IMR-90 (cell line): ENCODE data around the gene ARSB. TPM values are rescaled to one million over a fixed set of nuclear protein-coding genes. Genes with fewer than 3 reads are reported as not detected.

Source experiments
- ATAC-seq: fragments of 200-7000 bp; cut with Tn5 transposase; 2 replicates; pipeline ENCODE4 v1.9.1; 2020; ENCODE audit warnings: low read depth, mild to moderate bottlenecking, moderate library complexity
- BruUV-seq: library from RNA; stranded (reverse); fragments of 400-500 nt; replicated peaks from 2 replicates; lab custom pipeline; 2021; lab: Mats Ljungman, UMichigan
- CTCF ChIA-PET: fragments of 300-600 bp; formaldehyde crosslinking; extraction: SDS; loops from one replicate; lab custom pipeline; 2021; ENCODE audit warnings: antibody characterized with exemption; lab: Yijun Ruan, JAX
- POLR2A ChIA-PET: fragments of 300-600 bp; sonication (Branson Sonifier 250); formaldehyde crosslinking; loops from one replicate; lab custom pipeline; 2022; ENCODE audit warnings: antibody characterized with exemption; ENCODE audit not compliant: unreplicated experiment; lab: Charles Lee
- DNase-seq: peaks from one replicate; pipeline ENCODE4 v3.0.0; 2013
- H2AFZ ChIP-seq: replicated peaks from 2 replicates; pipeline ENCODE3; 2013; ENCODE audit warnings: low read length, mild to moderate bottlenecking; ENCODE audit not compliant: poor library complexity
- H2AK5ac ChIP-seq: 2 replicates; pipeline ENCODE4 v1.6.1; 2013; ENCODE audit warnings: low read depth, low read length, inconsistent platforms
- H2AK9ac ChIP-seq: replicated peaks from 2 replicates; pipeline ENCODE3; 2013; ENCODE audit warnings: mild to moderate bottlenecking, low read depth, low read length, moderate library complexity; ENCODE audit not compliant: poor library complexity
- H2BK120ac ChIP-seq: 2 replicates; pipeline ENCODE4 v1.6.1; 2013; ENCODE audit warnings: low read depth, low read length, inconsistent platforms
- H2BK15ac ChIP-seq: 3 replicates; pipeline ENCODE4 v1.6.1; 2013; ENCODE audit warnings: low read depth, low read length, inconsistent platforms
- H2BK20ac ChIP-seq: 2 replicates; pipeline ENCODE4 v1.6.1; 2013; ENCODE audit warnings: low read depth, mild to moderate bottlenecking, inconsistent platforms, low read length, moderate library complexity
- H2BK5ac ChIP-seq: 2 replicates; pipeline ENCODE4 v1.6.1; 2013; ENCODE audit warnings: mild to moderate bottlenecking, low read depth, low read length, inconsistent platforms; ENCODE audit not compliant: poor library complexity, severe bottlenecking
- H3K14ac ChIP-seq: replicated peaks from 2 replicates; pipeline ENCODE4 v1.6.1; 2013; ENCODE audit warnings: low read depth, low read length, inconsistent platforms
- H3K18ac ChIP-seq: 2 replicates; pipeline ENCODE4 v1.6.1; 2013; ENCODE audit warnings: low read depth, low read length, control low read depth
- H3K23ac ChIP-seq: 2 replicates; pipeline ENCODE4 v1.6.1; 2013; ENCODE audit warnings: low read depth, low read length, inconsistent platforms
- H3K27ac ChIP-seq: 2 replicates; pipeline ENCODE4 v1.5.1; 2013; ENCODE audit warnings: mild to moderate bottlenecking, control low read depth, low read length; ENCODE audit not compliant: insufficient read depth
- H3K27me3 ChIP-seq: 2 replicates; pipeline ENCODE4 v1.6.1; 2013; ENCODE audit warnings: low read length; ENCODE audit not compliant: control insufficient read depth, insufficient read depth
- H3K36me3 ChIP-seq: 2 replicates; pipeline ENCODE4 v1.6.1; 2013; ENCODE audit warnings: low read length, mixed read lengths; ENCODE audit not compliant: control insufficient read depth, insufficient read depth
- H3K4ac ChIP-seq: 2 replicates; pipeline ENCODE4 v1.6.1; 2013; ENCODE audit warnings: low read depth, low read length, inconsistent platforms
- H3K4me1 ChIP-seq: 2 replicates; pipeline ENCODE4 v1.6.1; 2013; ENCODE audit warnings: low read length, mixed read lengths; ENCODE audit not compliant: control insufficient read depth, insufficient read depth
- H3K4me2 ChIP-seq: 2 replicates; pipeline ENCODE4 v1.6.1; 2013; ENCODE audit warnings: low read depth, mild to moderate bottlenecking, control low read depth, low read length, moderate library complexity
- H3K4me3 ChIP-seq: 2 replicates; pipeline ENCODE4 v1.5.1; 2013; ENCODE audit warnings: low read depth, mild to moderate bottlenecking, control low read depth, low read length, moderate library complexity; ENCODE audit not compliant: insufficient read depth
- H3K56ac ChIP-seq: 2 replicates; pipeline ENCODE4 v1.6.1; 2013; ENCODE audit warnings: low read length, inconsistent platforms; ENCODE audit not compliant: insufficient read depth; ENCODE audit errors: extremely low read depth
- H3K79me1 ChIP-seq, 2 experiments: 2 replicates each; pipeline ENCODE4 v1.6.1; 2013; ENCODE audit warnings: low read length in 2 of 2, inconsistent platforms in 1 of 2, low read depth in 1 of 2
- H3K9ac ChIP-seq: 2 replicates; pipeline ENCODE4 v1.6.1; 2013; ENCODE audit warnings: low read depth, low read length, control low read depth
- H3K9me1 ChIP-seq: 2 replicates; pipeline ENCODE4 v1.6.1; 2013; ENCODE audit warnings: low read length, inconsistent platforms; ENCODE audit not compliant: insufficient read depth
- H3K9me3 ChIP-seq: 2 replicates; pipeline ENCODE4 v1.6.1; 2013; ENCODE audit warnings: low read length; ENCODE audit not compliant: control insufficient read depth, insufficient read depth
- H4K20me1 ChIP-seq: 2 replicates; pipeline ENCODE4 v1.6.1; 2013; ENCODE audit warnings: low read length, inconsistent platforms; ENCODE audit not compliant: insufficient read depth
- H4K5ac ChIP-seq: 2 replicates; pipeline ENCODE4 v1.6.1; 2013; ENCODE audit warnings: mild to moderate bottlenecking, low read depth, low read length, control low read depth
- H4K8ac ChIP-seq, 2 experiments: 2 replicates each; pipeline ENCODE4 v1.6.1; 2013; ENCODE audit warnings: low read depth in 2 of 2, low read length in 2 of 2, control low read depth in 1 of 2, inconsistent platforms in 1 of 2
- H4K91ac ChIP-seq: 2 replicates; pipeline ENCODE4 v1.6.1; 2013; ENCODE audit warnings: low read depth, low read length, inconsistent platforms; ENCODE audit not compliant: insufficient read depth
- FOS ChIP-seq: fragments of 150-350 bp; IDR thresholded peaks from 2 replicates; pipeline ENCODE4 v1.6.1; 2016; ENCODE audit warnings: low read depth, low read length
- MAFK ChIP-seq: IDR thresholded peaks from 2 replicates; pipeline ENCODE4 v1.6.1; 2012; ENCODE audit warnings: low read depth, low read length, improper control_type of control experiment
- MAZ ChIP-seq: IDR thresholded peaks from 2 replicates; pipeline ENCODE4 v1.6.1; 2012; ENCODE audit warnings: low read depth, mild to moderate bottlenecking, low read length, improper control_type of control experiment, moderate library complexity, borderline replicate concordance
- USF2 ChIP-seq: fragments of 150-350 bp; IDR thresholded peaks from 2 replicates; pipeline ENCODE4 v1.6.1; 2017; ENCODE audit warnings: mild to moderate bottlenecking, antibody characterized with exemption, low read length, low read depth
- WGBS, 2 experiments: methylation state at CpG; one replicate each; pipeline versions ENCODE4 v1.1.5 to v1.1.7; 2013; ENCODE audit warnings: missing lambda C conversion rate in 2 of 2; ENCODE audit not compliant: insufficient read length in 1 of 2; ENCODE audit errors: extremely low coverage in 2 of 2; 5-methylcytosine and 5-hydroxymethylcytosine counted together
- dilution Hi-C: fragments of 300-500 bp; cut with HindIII; formaldehyde crosslinking; loops from one replicate; pipeline ENCODE4 v1.14.3; 2018; ENCODE audit warnings: low sequenced_read_pairs; ENCODE audit not compliant: unreplicated experiment
- in situ Hi-C: fragments of 300-500 bp; cut with MboI; formaldehyde crosslinking; loops from 3 replicates; pipeline ENCODE4 v1.14.3; 2019; ENCODE audit warnings: low sequenced_read_pairs, inconsistent platforms, mixed read lengths
- intact Hi-C: fragments of 100-400 bp; cut with micrococcal nuclease; formaldehyde crosslinking; loops from 2 replicates; pipeline ENCODE4 v1.10.0; 2022
- polyA plus RNA-seq, 3 experiments: library from polyadenylated mRNA; depleted of rRNA; stranded (reverse); fragments of >200 nt; gene quantifications; 2 replicates each; pipeline ENCODE4 v1.2.3, GENCODE V29; 2012; ENCODE audit warnings: low replicate concordance in 1 of 3
- total RNA-seq: library from RNA; depleted of rRNA; stranded (reverse); fragments of >200 nt; gene quantifications from 2 replicates; pipeline ENCODE4 v1.2.3, GENCODE V29; 2012

ARSB gene
- total and polyA plus RNA-seq, 2 of the 4 experiments (the other 2 are of a cell fraction) = 16.0 to 16.3 TPM

DNA sequence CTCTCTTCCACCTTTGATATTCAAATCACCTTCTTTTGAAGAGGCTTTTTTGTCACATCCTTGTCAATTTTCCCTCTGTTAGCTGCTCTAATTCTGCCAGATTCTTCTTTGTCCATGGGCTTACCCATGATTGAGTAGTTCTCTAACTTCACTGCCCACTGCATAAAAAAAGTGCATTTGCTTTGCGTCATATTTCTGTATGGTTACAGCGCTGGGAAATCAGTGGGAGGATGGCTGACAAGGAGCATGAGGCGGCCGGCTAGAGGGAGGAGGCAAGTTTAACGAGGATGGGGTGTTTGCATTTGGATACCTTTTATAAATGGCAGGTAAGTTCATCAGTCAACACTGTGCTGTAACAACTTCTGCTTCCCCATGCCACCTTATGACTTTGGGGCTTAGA, 220.0 kb downstream of the ARSB start:
- in situ Hi-C loops (no loop called here), intact Hi-C loops (no loop called here), dilution Hi-C loops (no loop called here)
- no peak overlapping the region for H2BK120ac ChIP-seq
- POLR2A ChIA-PET = no interaction called here
- no peak overlapping the region for H3K4me2 ChIP-seq
- DNase-seq (no peak), ATAC-seq (no peak)
- H2AK5ac ChIP-seq = no peak overlapping the region
- no peaks in the 10 kb centered on the region for H4K20me1 ChIP-seq
- H4K8ac ChIP-seq = no peak overlapping the region
- no peak overlapping the region for H3K23ac ChIP-seq
- no CpG with 5 or more reads among the region's 5 CpGs for WGBS, 2 experiments
- no peak overlapping the region for H2BK20ac ChIP-seq
- H3K9me3 ChIP-seq = no peaks in the 10 kb centered on the region; the same call in 1 of the 2 replicates
- H3K18ac ChIP-seq = no peak overlapping the region
- no peak overlapping the region for H3K14ac ChIP-seq
- H2AK9ac ChIP-seq = no peak overlapping the region
- no peak overlapping the region for H3K4ac ChIP-seq
- no peaks in the 10 kb centered on the region; the same call in 1 of the 2 replicates for H3K4me1 ChIP-seq
- H4K5ac ChIP-seq = no peak overlapping the region
- H3K36me3 ChIP-seq = no peaks in the 10 kb centered on the region
- TF ChIP-seq MAZ = no peak
- no peak for TF ChIP-seq FOS
- TF ChIP-seq USF2 = no peak
- no peak for TF ChIP-seq MAFK
- no peak overlapping the region for H3K4me3 ChIP-seq
- no TSS peak for BruUV-seq
- no peak overlapping the region for H3K56ac ChIP-seq
- H2BK15ac ChIP-seq = no peak overlapping the region; the same call in 2 of the 3 replicates
- H2BK5ac ChIP-seq = no peak overlapping the region
- CTCF ChIA-PET = no interaction called here
- no peak overlapping the region for H3K9ac ChIP-seq
- no peak overlapping the region for H3K27ac ChIP-seq
- peaks cover 49% of the 10 kb centered on the region for H3K27me3 ChIP-seq
- no peaks in the 10 kb centered on the region for H3K79me1 ChIP-seq
- H2AFZ ChIP-seq = no peak overlapping the region
- no peak overlapping the region for H4K91ac ChIP-seq
- no peaks in the 10 kb centered on the region for H3K9me1 ChIP-seq
